ENCODE results near the gene DBH.

The DBH gene

GRCh38 chr9:133641861-133642595 is 5.9 kb downstream of the DBH start:
- no peak overlapping the region for H3K4me3 ChIP-seq (ENCODE audit: low read depth, low read length)

GRCh38 chr9:133642708-133643361 is 6.7 kb downstream of the DBH start:
- H3K4me3 ChIP-seq (ENCODE audit: low read depth, low read length): no peak overlapping the region

DNA sequence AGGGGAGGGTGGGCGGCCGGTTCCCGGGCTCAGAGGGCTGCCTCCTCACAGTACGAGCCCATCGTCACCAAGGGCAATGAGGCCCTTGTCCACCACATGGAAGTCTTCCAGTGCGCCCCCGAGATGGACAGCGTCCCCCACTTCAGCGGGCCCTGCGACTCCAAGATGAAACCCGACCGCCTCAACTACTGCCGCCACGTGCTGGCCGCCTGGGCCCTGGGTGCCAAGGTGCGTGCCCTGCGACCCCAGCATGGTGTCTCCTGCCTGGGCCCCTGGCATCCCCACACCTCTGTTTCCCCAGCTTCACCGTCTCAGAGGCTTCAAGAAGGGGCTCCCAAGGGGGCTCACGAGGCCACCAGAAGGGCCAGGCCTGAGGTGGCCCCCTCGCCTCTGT is 7.2 kb downstream of the DBH start:
- H3K4me3 ChIP-seq (ENCODE audit: low read depth, low read length): no peak overlapping the region

GRCh38 chr9:133643978-133644760 is 8.0 kb downstream of the DBH start:
- H3K4me3 ChIP-seq (ENCODE audit: low read depth, low read length): no peak overlapping the region

GRCh38 chr9:133645021-133645765 is 9.0 kb downstream of the DBH start:
- H3K4me3 ChIP-seq (ENCODE audit: low read depth, low read length): no peak overlapping the region

DNA sequence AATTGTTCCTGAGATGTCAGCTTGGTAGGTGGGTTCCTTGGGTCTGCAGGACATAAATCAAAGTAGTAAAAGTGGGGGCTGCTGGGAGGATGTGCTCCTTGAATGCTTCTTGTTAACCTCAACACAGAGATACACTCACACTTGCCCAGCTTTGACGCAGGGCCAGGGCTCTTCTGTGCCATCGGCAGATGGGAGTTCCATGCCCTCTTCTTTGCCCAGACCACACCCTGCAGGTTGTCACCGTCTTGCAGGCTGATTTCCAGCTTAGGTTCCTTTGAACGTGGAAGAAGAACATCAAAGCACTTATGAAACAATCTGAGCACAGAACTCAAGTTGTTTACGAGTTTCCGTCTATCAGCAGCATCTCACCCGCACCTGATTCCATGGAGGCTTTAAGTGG is 11.0 kb downstream of the DBH start:
- no peak overlapping the region for H3K4me3 ChIP-seq (ENCODE audit: low read depth, low read length)

- H3K4me3 ChIP-seq (ENCODE audit: low read depth, low read length): no peak overlapping the region
Measured at GRCh38 chr9:133647765-133648469, 11.8 kb downstream of the DBH start.

DNA sequence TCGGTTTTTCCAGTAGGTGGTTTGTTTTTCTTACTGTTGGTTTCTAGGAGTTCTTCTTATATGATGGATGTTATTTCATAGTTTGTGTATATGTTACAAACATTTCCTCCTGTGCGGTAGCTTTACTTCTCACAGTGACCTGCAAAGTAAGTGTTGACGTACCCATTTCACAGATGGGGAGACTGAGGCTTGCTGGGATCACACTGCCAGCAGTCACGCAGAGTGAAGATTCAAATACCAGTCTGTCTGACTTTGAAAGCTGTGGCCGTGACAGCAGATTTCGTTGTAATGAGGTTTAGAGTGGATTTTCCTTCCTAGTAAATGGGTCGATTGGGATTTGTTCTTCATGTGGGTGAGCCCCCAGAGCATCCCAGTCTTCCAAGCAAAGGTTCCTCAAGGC is 13.0 kb downstream of the DBH start:
- H3K4me3 ChIP-seq (ENCODE audit: low read depth, low read length): no peak overlapping the region

- no peak overlapping the region for H3K4me3 ChIP-seq (ENCODE audit: low read depth, low read length)
Measured at GRCh38 chr9:133650026-133650425, 13.9 kb downstream of the DBH start.

- no peak overlapping the region for H3K4me3 ChIP-seq (ENCODE audit: low read depth, low read length)
Measured at GRCh38 chr9:133653638-133654037, 17.5 kb downstream of the DBH start.

DNA sequence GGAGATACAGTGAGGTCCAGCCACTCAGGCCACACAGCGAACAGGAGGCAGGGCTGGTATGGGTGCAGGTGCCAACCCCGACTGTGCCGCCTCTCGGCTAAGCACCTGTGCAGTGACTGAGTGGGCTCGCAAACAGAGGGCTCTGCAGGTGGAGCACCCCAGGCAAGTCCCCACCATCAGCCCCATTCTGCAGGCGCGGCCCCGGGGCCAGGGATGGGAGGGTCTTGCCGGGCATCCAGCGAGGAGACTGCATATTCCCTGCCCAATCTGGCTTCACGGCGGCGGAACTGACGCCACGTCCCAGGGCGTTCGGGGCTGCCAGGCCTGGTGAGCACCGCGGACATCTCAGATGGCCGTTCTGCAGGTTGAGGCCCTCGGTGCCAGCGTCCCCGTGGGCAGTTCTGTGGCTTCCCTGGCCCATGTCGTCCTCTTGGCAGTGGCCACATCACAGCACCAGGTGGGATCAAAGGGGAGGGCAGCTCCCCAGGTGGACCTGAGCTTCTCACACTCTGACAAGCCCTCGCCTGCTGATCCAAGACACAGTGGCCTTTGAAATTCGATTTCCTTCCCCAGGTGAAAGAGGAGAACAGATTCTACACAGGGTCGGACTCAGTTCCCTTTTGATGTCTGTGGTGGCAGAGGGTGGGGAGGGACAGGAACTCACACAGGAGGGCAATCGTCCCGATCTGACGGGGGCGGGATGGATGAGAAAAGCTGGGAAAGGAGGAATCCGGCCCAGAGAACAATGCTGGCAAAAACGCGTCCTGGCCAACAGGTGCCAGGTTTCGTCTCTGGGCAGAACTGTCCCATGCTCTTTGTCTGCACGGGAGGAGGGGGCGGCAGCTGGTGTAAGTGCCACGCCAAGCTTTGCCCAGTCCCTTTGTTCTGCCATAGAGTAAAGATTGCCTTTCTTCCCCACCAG is 18.8 kb downstream of the DBH start:
- no peak overlapping the region for H3K4me3 ChIP-seq (ENCODE audit: low read depth, low read length)

DNA sequence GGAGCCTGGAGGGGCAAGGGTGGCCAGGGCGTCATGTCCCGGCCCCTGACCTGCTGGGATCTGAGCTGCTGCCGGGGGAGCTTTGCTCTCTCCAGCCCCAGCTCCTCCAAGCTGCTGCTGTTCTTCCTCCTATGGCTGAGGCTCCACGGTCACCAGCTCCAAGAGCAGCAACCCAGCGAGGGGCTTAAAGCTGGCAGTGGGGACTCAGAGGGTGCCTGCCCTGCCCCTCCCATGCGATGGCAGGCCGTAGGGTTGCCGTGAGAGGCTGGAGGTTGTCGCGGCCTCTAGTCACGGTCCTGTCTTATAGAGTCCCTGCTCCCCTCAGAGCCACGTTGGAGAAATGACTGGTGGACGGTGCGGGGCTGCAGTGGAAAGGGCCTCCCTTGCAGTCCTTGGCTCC is 19.5 kb downstream of the DBH start:
- H3K4me3 ChIP-seq (ENCODE audit: low read depth, low read length): no peak overlapping the region

DNA sequence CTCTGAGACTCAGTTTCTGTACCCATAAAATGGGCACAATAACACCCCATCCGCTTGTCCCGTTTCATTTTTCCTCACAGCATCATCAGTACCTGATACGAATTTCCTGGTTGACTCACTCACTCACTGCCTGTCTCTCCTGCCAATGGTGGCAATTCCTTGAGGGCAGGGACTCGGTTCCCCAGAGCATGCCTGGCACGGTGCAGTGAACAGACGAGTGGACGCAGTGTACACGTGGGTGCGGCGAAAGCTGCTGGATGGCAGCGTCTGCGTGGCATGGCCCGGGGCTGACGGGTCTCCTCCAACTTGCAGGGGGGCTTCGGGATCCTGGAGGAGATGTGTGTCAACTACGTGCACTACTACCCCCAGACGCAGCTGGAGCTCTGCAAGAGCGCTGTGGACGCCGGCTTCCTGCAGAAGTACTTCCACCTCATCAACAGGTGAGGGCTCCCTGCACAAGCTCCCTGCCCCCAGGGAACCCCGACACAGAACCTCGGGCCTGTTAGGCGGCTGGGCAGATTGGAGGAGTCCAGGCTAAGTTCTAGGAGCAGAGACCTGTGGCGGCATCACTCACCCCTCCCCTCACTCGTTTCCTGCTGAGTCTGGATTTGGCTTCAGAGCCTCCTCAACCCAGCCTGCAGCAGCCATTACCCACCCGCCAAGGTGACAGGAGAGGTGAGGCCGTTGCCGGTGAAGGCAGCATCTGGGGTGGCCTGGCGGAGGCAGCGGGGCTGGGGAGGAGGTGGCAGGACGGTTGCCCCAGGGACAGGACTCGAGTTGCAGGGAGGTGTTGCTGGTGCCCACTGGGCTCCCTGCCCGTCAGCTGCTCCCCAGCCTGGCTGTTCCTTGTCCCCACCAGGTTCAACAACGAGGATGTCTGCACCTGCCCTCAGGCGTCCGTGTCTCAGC is 20.3 kb downstream of the DBH start:
- no peak overlapping the region for H3K4me3 ChIP-seq (ENCODE audit: low read depth, low read length)

DNA sequence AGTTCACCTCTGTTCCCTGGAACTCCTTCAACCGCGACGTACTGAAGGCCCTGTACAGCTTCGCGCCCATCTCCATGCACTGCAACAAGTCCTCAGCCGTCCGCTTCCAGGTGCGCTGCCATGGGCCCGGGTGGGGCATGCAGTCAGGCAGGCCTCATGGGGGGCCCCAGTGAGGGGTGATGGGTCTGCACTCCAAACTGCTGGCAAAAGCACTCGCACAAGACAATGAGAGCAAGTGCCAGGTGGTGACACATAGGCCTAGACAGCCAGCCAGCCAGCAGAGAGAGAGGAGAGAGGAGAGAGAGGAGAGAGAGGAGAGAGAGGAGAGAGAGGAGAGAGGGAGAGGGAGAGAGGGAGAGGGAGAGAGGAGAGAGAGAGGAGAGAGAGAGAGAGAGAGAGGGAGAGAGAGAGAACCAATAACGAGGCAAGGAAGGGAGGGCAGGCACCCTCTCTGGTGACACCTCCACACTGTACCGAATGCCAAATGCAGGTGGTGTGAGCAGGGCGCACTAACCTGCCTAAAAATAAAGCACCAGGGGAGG is 21.0 kb downstream of the DBH start:
- no peak overlapping the region for H3K4me3 ChIP-seq (ENCODE audit: low read depth, low read length)

DNA sequence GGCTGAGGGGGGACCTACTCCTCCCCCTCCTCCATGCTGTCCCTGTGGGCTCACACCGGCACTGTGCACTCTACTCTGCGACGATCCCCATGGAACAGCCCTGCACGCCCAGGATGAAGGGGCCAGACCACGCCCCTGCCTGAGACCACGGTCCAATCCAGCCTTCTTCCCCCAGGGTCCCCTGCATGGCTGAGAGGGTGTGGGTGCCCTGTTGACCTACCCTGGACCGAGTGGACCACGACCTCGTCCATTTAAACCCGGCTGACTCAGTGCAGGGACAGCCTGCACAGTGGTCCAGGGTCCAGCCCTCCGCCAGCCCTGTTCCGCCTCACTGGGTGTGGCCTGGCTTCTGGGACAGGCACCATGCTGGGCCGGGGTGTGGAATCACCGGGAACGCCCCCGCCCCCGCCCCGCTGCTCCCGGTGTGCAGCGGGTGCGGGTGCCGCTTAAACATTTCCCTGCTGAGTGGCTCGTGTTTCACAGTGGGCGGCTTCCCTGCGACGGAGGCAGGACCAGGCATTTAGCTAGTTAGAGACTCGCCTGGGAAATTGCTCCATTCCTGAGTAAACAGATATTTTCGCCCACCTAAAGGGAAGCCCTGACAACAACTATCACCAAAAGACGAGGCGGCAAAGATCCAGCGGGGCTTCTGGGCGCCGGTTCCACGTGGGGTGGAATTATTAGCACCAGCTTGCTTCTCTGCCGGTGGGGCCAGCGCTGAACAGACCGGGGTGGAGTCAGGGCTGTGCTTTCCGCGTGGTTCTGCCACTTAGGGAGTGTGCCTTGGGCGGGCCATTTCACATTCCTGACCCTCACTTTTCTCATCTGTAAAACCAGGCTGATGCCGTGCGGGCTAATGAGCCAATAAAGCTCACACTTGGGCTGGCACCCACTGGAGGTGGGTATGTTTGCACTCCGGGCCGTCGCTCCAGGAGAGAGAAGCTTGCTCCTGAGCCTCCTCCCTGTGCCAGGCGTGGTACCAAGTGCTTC is 22.6 kb downstream of the DBH start:
- H3K4me3 ChIP-seq (ENCODE audit: low read depth, low read length): no peak overlapping the region

DNA sequence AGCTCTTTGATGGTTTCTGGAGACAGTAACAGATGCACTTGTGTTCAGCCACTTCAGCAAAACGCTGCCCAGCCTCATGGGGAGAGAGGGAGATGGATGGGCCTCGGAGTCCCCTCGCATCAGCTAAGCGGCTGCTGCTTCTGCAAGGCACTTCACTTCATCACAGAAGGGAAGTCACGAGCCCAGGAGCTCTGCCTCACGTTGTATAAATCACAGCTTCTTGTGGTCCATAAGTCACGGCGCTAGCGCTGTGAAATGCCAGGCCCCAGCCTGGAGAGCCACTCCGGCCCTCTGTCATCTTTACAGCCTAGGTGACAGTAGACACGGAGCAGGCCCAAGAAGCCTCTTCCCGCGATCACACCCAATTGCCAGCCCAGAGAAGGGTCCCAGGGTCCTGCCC is 23.4 kb downstream of the DBH start:
- H3K4me3 ChIP-seq (ENCODE audit: low read depth, low read length): no peak overlapping the region
